ENCODE measurements around the gene EVI2A. TPM values are rescaled to one million over a fixed set of nuclear protein-coding genes. Genes with fewer than 3 reads are reported as not detected.

EVI2A gene
- total RNA-seq, 1 donor from 2014 or later, result 1.0 TPM

DNA sequence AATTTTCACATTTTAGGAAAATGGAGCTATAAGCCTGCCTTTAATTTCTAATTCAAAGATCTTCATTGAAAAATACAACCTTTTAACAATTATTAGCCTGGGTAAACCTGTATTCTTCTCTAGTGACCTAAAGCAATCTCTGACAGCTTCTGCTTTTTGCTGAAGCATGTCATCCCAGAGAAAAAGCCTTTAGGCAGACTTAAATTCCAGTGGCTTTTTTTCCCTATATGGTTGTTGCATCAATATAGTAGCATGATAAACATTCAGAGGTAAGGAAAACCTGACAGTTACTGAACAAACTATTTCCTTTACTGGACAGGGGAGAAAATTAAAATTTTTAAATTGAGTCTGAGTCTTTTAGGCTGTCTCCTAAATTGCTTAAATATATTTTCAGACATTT lies 7.8 kb upstream of the EVI2A start:
- Histone ChIP-seq H3K9me3 (ENCODE audit: control insufficient read depth in 3 of 3, low read length in 3 of 3) (no peaks in the 10 kb centered on the region), H3K9ac (ENCODE audit: low read depth in 1 of 3, low read length in 3 of 3) (no peak overlapping the region), H3K27me3 (ENCODE audit: control insufficient read depth in 3 of 3, insufficient read depth in 3 of 3, low read length in 3 of 3) (no peaks in the 10 kb centered on the region), H3K4me1 (ENCODE audit: control insufficient read depth in 3 of 3, insufficient read depth in 3 of 3, low read length in 3 of 3) (no peaks in the 10 kb centered on the region), H3K4me3 (ENCODE audit: low read length in 3 of 3) (no peak overlapping the region), H3K27ac (ENCODE audit: low read depth, low read length) (no peak overlapping the region), H3K36me3 (ENCODE audit: control insufficient read depth in 3 of 3, insufficient read depth in 3 of 3, low read length in 3 of 3) (peaks cover 3 to 18% (median 12%) of the 10 kb centered on the region in 3 donors)

DNA sequence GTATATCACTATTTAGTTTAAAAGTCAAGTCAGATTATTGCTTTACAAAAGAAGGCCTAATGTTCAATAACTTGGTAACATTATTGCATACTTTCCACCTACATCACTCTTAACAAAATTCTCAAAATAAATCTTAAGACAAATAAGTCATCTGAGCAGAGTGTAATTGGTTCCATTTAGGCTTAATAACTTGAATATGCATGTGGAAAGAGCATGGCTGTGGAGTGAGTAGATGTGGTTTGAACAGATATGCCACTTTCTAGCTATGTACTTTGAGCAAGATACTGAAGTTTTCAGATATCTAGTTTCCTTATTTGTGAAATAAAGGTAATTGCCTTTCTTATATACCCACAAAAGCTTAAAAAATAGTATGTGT lies 6.7 kb upstream of the EVI2A start:
- H3K27me3 ChIP-seq (ENCODE audit: control insufficient read depth in 3 of 3, insufficient read depth in 3 of 3, low read length in 3 of 3), result no peaks in the 10 kb centered on the region
- H3K36me3 ChIP-seq (ENCODE audit: control insufficient read depth in 3 of 3, insufficient read depth in 3 of 3, low read length in 3 of 3), result peaks cover 3 to 18% (median 10%) of the 10 kb centered on the region in 3 donors
- no peaks in the 10 kb centered on the region for H3K9me3 ChIP-seq (ENCODE audit: control insufficient read depth in 3 of 3, low read length in 3 of 3)
- H3K4me3 ChIP-seq (ENCODE audit: low read length in 3 of 3), result no peak overlapping the region
- no peak overlapping the region for H3K9ac ChIP-seq (ENCODE audit: low read depth in 1 of 3, low read length in 3 of 3)
- no peak overlapping the region for H3K27ac ChIP-seq (ENCODE audit: low read depth, low read length)
- no peaks in the 10 kb centered on the region for H3K4me1 ChIP-seq (ENCODE audit: control insufficient read depth in 3 of 3, insufficient read depth in 3 of 3, low read length in 3 of 3)

DNA sequence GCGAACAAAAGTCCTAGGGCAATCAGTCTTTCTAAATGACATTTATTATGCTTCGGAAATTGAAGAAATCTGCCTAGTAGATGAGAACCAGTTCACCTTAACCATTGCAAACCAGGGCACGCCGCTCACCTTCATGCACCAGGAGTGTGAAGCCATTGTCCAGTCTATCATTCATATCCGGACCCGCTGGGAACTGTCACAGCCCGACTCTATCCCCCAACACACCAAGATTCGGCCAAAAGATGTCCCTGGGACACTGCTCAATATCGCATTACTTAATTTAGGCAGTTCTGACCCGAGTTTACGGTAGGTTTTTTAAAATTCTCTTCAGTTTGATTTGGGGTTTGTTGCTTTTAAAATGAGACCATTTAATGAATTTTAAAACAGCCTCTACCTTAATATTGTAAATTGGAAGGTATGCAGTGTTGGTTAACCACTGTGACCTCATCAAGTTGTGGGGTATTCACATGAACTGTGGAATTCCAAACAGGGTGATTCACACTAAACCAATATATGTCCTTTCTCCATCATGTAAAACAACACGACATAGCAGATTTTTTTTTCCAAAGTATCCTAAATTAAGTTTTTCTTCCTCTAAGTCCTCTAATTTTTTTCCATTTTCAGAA lies 6.2 kb upstream of the EVI2A start:
- H3K36me3 ChIP-seq (ENCODE audit: control insufficient read depth in 3 of 3, insufficient read depth in 3 of 3, low read length in 3 of 3), result peaks cover 3 to 18% (median 10%) of the 10 kb centered on the region in 3 donors
- H3K9ac ChIP-seq (ENCODE audit: low read depth in 1 of 3, low read length in 3 of 3), result no peak overlapping the region

DNA sequence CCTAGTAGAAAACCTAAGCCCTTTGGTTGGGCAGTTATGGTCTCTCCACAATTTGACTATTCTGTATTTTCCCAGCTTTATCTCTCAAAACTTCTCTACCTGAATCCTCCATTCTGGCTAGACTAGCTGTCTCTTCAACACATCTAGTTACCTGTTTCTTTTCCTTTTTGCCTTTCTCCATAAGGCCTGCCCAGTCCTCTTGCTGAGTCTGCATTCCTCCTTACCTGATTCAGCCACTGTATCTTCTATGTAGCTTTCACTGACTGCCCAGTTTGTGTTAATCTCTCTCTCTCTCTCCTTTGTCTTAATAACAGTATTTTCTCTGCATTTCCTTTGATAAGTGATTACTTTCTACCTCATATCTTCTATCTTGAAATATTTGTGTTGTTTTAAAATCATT lies 2.1 kb upstream of the EVI2A start:
- no peaks in the 10 kb centered on the region for H3K4me1 ChIP-seq (ENCODE audit: control insufficient read depth in 3 of 3, insufficient read depth in 3 of 3, low read length in 3 of 3)
- no peak overlapping the region for H3K9ac ChIP-seq (ENCODE audit: low read depth in 1 of 3, low read length in 3 of 3)
- H3K9me3 ChIP-seq (ENCODE audit: control insufficient read depth in 3 of 3, low read length in 3 of 3), result no peaks in the 10 kb centered on the region
- no peak overlapping the region for H3K4me3 ChIP-seq (ENCODE audit: low read length in 3 of 3)
- H3K27me3 ChIP-seq (ENCODE audit: control insufficient read depth in 3 of 3, insufficient read depth in 3 of 3, low read length in 3 of 3), result no peaks in the 10 kb centered on the region
- H3K27ac ChIP-seq (ENCODE audit: low read depth, low read length), result no peak overlapping the region
- peaks cover 3 to 14% (median 10%) of the 10 kb centered on the region in 3 donors for H3K36me3 ChIP-seq (ENCODE audit: control insufficient read depth in 3 of 3, insufficient read depth in 3 of 3, low read length in 3 of 3)

More for the DNA sequence above, 6.2 kb upstream of the EVI2A start:
- H3K27ac ChIP-seq (ENCODE audit: low read depth, low read length), result no peak overlapping the region
- H3K9me3 ChIP-seq (ENCODE audit: control insufficient read depth in 3 of 3, low read length in 3 of 3), result no peaks in the 10 kb centered on the region
- H3K4me1 ChIP-seq (ENCODE audit: control insufficient read depth in 3 of 3, insufficient read depth in 3 of 3, low read length in 3 of 3), result no peaks in the 10 kb centered on the region
- H3K4me3 ChIP-seq (ENCODE audit: low read length in 3 of 3), result no peak overlapping the region
- H3K27me3 ChIP-seq (ENCODE audit: control insufficient read depth in 3 of 3, insufficient read depth in 3 of 3, low read length in 3 of 3), result no peaks in the 10 kb centered on the region

DNA sequence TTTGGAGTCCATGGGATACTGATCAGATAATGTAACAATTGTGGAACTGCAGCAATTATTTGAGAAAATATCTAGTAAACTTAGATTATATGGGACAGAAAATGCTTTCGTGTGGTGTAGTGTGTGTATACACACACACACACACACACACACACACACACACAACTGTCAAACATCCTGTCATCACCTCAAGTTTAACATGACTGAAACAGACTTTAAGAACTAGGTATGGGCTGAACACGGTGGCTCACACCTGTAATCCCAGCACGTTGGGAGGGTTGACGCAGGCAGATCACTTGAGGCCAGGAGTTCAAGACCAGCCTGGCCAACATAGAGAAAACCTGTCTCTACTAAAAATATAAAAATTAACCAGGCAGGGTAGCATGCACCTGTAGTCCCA lies 544 bp upstream of the EVI2A start:
- H3K4me3 ChIP-seq (ENCODE audit: low read length in 3 of 3), result no peak overlapping the region
- H3K27me3 ChIP-seq (ENCODE audit: control insufficient read depth in 3 of 3, insufficient read depth in 3 of 3, low read length in 3 of 3), result no peaks in the 10 kb centered on the region
- H3K36me3 ChIP-seq (ENCODE audit: control insufficient read depth in 3 of 3, insufficient read depth in 3 of 3, low read length in 3 of 3), result peaks cover 3 to 7% (median 5%) of the 10 kb centered on the region in 3 donors
- H3K9me3 ChIP-seq (ENCODE audit: control insufficient read depth in 3 of 3, low read length in 3 of 3), result no peaks in the 10 kb centered on the region
- no peak overlapping the region for H3K9ac ChIP-seq (ENCODE audit: low read depth in 1 of 3, low read length in 3 of 3)
- H3K4me1 ChIP-seq (ENCODE audit: control insufficient read depth in 3 of 3, insufficient read depth in 3 of 3, low read length in 3 of 3), result no peaks in the 10 kb centered on the region
- H3K27ac ChIP-seq (ENCODE audit: low read depth, low read length), result no peak overlapping the region

DNA sequence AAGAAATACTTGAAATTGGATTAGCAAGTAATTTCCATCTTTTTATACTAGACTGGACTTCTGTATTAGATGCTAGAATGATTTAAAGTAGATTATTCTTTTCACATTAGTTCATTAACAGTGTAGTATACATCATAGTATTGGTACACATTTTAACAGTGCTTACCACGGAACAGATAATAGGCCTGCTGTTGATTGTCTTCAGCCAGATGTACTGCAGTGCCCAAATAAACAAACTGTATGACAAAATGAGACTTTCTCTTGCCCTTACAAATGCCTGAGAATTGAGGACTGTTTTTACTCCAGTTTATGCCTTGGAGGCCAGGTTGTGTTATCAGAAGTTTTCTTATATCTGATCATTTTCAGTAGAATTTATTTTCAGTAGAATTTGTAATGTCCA lies 631 bp downstream of the EVI2A start:
- no peaks in the 10 kb centered on the region for H3K9me3 ChIP-seq (ENCODE audit: control insufficient read depth in 3 of 3, low read length in 3 of 3)
- no peaks in the 10 kb centered on the region for H3K27me3 ChIP-seq (ENCODE audit: control insufficient read depth in 3 of 3, insufficient read depth in 3 of 3, low read length in 3 of 3)
- H3K27ac ChIP-seq (ENCODE audit: low read depth, low read length), result no peak overlapping the region
- no peak overlapping the region for H3K4me3 ChIP-seq (ENCODE audit: low read length in 3 of 3)
- H3K4me1 ChIP-seq (ENCODE audit: control insufficient read depth in 3 of 3, insufficient read depth in 3 of 3, low read length in 3 of 3), result no peaks in the 10 kb centered on the region
- no peak overlapping the region for H3K9ac ChIP-seq (ENCODE audit: low read depth in 1 of 3, low read length in 3 of 3)
- H3K36me3 ChIP-seq (ENCODE audit: control insufficient read depth in 3 of 3, insufficient read depth in 3 of 3, low read length in 3 of 3), result peaks cover 0 to 1% (median under 1%) of the 10 kb centered on the region in 3 donors

DNA sequence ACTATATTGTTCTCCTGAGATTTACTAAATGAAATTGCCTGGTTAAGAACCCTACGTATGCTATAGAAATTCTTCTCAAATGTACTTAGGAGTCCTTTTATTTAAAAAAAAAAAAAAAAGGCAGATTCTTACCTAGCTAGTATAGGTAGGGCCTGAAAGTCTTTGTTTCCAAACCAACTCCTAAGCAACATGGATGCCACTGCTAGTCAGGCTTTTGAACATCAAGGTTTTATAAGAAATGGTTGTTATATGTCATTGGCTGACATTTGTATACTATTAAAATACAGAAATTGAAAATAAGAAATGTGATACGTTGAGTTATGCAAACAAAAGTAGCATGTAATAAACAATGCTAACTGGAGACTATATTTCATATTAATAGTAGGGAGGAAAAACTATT lies 1.2 kb downstream of the EVI2A start:
- Histone ChIP-seq H3K4me1 (ENCODE audit: control insufficient read depth in 3 of 3, insufficient read depth in 3 of 3, low read length in 3 of 3) (no peaks in the 10 kb centered on the region), H3K9me3 (ENCODE audit: control insufficient read depth in 3 of 3, low read length in 3 of 3) (no peaks in the 10 kb centered on the region), H3K9ac (ENCODE audit: low read depth in 1 of 3, low read length in 3 of 3) (no peak overlapping the region), H3K36me3 (ENCODE audit: control insufficient read depth in 3 of 3, insufficient read depth in 3 of 3, low read length in 3 of 3) (no peaks in the 10 kb centered on the region), H3K27me3 (ENCODE audit: control insufficient read depth in 3 of 3, insufficient read depth in 3 of 3, low read length in 3 of 3) (no peaks in the 10 kb centered on the region), H3K4me3 (ENCODE audit: low read length in 3 of 3) (no peak overlapping the region), H3K27ac (ENCODE audit: low read depth, low read length) (no peak overlapping the region)

DNA sequence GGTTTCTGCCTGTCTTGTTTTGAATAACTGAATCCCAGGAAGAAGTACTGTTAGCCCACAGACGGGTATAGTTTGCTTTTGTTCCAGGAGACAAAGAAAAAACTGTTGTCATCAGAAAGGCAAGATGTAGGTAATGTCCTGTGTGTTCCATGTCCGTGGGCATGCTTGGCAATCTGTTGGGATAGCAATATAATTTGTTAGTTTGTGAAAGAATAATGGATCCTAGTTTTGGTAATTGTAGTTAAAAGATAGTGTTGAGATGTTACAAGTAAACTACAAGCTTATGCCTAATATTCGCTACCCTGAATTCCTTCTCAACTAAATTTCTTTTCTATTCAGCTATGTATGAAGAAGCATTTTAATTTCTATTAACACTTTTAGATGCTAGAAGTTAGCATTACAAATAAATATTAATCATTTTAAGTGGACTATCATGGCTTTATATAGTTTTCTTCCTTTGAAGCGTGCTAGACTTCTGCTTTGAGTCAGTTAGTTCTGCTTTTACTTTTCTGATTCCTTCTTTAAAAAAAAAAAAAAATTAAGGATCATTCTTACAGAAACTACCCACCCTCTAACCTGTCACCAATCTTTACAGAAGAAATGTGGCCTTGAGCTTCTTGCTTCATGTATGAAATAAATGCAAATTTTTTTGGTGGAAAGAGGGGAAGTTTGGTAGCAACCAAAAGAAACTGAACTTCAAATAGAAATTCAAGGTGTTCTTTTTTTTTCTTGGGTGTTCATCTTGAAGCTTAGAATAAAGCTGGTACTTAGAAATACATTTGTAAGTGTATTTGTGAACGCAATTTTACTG lies 2.4 kb downstream of the EVI2A start:
- no peaks in the 10 kb centered on the region for H3K36me3 ChIP-seq (ENCODE audit: control insufficient read depth in 3 of 3, insufficient read depth in 3 of 3, low read length in 3 of 3)
- no peaks in the 10 kb centered on the region for H3K27me3 ChIP-seq (ENCODE audit: control insufficient read depth in 3 of 3, insufficient read depth in 3 of 3, low read length in 3 of 3)
- no peaks in the 10 kb centered on the region for H3K4me1 ChIP-seq (ENCODE audit: control insufficient read depth in 3 of 3, insufficient read depth in 3 of 3, low read length in 3 of 3)
- H3K9ac ChIP-seq (ENCODE audit: low read depth in 1 of 3, low read length in 3 of 3), result no peak overlapping the region
- peak overlapping the region in 1 of 3 donors; percentile 17 for H3K4me3 ChIP-seq (ENCODE audit: low read length in 3 of 3)
- H3K27ac ChIP-seq (ENCODE audit: low read depth, low read length), result peak overlapping the region; percentile 53
- H3K9me3 ChIP-seq (ENCODE audit: control insufficient read depth in 3 of 3, low read length in 3 of 3), result no peaks in the 10 kb centered on the region

DNA sequence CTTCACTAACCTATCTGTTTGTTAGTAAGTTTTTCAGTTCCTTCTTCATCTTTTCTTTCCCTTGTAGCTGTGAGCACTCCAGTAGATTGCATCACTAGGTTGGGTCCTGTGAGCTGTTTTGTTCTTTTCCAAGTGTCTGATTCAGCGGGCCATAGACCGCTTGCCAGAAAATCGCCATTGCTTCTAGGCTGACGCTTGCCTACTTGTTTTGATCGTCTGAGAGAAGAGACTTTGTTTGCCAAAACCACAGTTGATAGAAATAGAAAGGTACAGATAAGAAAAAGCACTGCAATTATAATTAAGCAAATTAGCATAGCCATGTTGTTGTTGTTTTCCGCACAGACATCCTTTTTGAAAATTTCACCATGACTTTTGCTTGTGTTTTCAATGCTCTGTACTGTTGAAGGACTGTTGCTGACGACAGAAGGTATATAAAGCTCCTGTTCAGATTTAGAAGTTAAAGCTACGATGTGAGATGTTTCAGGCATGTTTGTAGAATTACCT lies 3.1 kb downstream of the EVI2A start:
- Histone ChIP-seq H3K9me3 (ENCODE audit: control insufficient read depth in 3 of 3, low read length in 3 of 3) (no peaks in the 10 kb centered on the region), H3K36me3 (ENCODE audit: control insufficient read depth in 3 of 3, insufficient read depth in 3 of 3, low read length in 3 of 3) (no peaks in the 10 kb centered on the region), H3K27me3 (ENCODE audit: control insufficient read depth in 3 of 3, insufficient read depth in 3 of 3, low read length in 3 of 3) (no peaks in the 10 kb centered on the region), H3K4me3 (ENCODE audit: low read length in 3 of 3) (peak overlapping the region in 1 of 3 donors; percentile 17), H3K9ac (ENCODE audit: low read depth in 1 of 3, low read length in 3 of 3) (no peak overlapping the region), H3K27ac (ENCODE audit: low read depth, low read length) (peak overlapping the region; percentile 53), H3K4me1 (ENCODE audit: control insufficient read depth in 3 of 3, insufficient read depth in 3 of 3, low read length in 3 of 3) (no peaks in the 10 kb centered on the region)

DNA sequence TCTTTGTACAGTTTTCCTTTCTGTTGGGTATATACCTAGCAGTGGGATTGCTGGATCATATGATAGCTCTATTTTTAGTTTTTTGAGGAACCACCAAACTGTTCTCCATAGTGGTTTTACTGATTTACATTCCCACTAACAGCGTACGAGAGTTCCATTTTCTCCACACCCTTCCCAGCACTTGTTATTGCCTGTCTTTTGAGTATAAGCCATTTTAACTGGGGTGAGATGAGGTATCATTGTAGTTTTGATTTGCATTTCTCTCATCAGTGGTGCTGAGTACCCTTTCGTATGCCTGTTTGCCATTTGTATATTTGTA lies 6.7 kb downstream of the EVI2A start:
- Histone ChIP-seq H3K36me3 (ENCODE audit: control insufficient read depth in 3 of 3, insufficient read depth in 3 of 3, low read length in 3 of 3) (no peaks in the 10 kb centered on the region), H3K4me3 (ENCODE audit: low read length in 3 of 3) (no peak overlapping the region)

More for the DNA sequence above, 6.7 kb downstream of the EVI2A start:
- Histone ChIP-seq H3K4me1 (ENCODE audit: control insufficient read depth in 3 of 3, insufficient read depth in 3 of 3, low read length in 3 of 3) (no peaks in the 10 kb centered on the region), H3K9ac (ENCODE audit: low read depth in 1 of 3, low read length in 3 of 3) (no peak overlapping the region), H3K9me3 (ENCODE audit: control insufficient read depth in 3 of 3, low read length in 3 of 3) (no peaks in the 10 kb centered on the region), H3K27ac (ENCODE audit: low read depth, low read length) (no peak overlapping the region), H3K27me3 (ENCODE audit: control insufficient read depth in 3 of 3, insufficient read depth in 3 of 3, low read length in 3 of 3) (no peaks in the 10 kb centered on the region)
